ENCODE results near the gene DPEP3. TPM values are rescaled to one million over a fixed set of nuclear protein-coding genes. Genes with fewer than 3 reads are reported as not detected.
"Not testable (repeated sequence)": the region's sequence is repeated elsewhere in the genome, so short reads cannot be mapped to it uniquely, and the experiment has no call there.

Gene DPEP3
- polyA plus RNA-seq, 10 donors: 0.05 to 0.33 (median 0.17) TPM; not detected in 6

DNA sequence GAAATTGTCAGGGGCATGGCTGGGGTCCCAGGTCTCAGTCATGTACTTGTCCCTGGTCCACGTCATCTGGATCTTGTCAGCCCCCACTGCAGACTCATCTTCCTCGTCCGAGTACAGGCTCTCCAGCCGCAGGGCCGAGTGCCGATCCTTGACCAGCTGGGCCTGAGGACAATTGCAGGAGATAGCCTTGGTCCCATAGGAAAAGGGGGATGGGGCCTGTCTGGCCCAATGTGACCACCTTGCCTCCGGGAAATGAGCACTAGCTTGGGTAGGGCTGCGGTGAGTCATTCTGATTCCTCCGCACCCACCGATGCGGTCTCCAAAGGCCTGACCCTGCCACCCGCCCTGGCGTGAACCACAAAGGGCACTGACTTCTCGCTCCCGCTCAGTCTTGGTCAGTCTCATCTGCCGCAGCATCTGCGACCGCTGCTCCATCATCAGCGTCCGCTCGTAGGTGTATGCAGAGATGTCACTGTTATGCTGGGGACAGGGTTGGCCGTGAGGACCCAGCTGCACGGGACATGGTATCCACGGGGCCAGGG is 34.8 kb downstream of the DPEP3 start:
- DNase-seq: no peak

DNA sequence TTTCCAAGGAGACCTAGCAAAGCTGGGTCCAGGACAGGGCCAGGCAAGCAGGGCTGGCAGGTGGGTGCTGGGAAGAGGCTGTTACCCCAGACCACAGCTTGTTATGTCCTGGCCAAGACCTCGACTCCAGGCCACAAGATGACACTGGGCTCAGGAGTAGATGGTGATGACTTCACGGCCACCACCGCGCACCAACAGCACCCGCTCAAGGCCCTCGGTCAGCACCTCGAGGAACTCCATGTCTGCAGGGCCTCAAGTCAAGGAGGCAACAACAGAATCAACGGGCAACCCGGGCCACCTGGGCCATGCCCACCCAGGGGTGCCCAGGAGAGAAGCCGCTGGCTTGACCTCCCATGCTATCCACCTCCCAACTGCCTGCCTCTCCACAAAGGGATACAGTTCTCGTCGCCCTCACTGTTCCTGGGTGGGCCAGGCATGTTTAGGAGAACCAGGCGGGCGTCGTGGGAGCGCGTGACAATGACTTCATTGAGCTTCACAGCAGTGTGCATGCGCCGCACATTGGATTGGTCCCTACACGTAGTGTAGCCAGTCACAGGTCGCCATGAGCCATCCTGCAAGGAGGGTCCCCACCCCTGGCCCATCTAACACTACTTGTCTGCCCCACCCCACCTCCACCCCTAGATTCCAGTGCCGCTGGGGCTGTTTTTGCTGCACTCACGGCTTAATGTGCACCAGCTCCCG is 35.5 kb downstream of the DPEP3 start:
- no peak for DNase-seq

DNA sequence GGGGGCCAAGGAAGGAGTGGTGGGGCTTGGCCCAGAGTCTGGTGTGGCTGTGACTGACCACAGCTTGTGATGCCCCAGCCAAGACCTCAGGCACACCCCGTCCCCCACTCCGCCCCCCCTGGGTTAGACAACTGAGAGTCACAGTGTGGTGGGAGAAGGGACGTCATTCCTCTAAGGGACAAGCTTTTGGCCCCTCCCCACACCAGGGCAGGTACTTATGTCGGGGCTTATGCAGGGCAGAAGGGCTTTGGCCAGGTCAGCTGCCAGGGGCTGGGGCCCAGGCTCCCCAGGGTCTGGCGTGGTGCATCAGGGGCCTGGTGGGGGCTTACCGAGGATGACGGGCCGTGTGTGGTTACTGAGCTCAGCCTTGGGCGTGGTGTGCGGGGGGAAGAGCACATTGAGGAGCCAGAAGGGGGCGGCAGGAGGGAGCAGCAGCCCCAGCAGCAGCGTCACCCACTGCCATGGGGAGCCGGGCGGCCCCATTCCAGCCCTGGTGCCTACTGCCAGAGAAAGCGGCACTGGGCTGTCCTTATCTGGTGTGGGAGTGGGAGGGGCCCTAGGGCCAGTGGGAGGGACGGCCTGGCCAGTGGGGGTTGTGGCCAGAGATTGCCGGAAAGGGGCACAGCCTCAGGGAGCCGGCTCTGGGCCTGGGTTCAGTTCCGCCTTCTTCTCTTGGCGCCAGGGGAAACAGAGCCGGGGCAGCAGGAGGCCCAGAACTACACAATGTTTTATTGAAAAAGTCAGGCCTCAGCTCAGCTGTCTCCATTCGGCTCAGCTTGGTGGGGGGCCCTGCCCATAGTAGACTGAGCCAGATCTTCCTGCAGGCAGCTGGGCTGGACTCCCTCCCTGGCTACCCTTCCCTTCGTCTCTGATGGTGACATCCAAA is 36.4 kb downstream of the DPEP3 start, which contains the start of gene LCAT:
Gene LCAT (minus strand): TSS at position 502 of the 886 bp plus-strand sequence. CDS start 19 bp downstream, at position 483.
- peak in 1 of 3 donors; percentile 70 for DNase-seq

DNA sequence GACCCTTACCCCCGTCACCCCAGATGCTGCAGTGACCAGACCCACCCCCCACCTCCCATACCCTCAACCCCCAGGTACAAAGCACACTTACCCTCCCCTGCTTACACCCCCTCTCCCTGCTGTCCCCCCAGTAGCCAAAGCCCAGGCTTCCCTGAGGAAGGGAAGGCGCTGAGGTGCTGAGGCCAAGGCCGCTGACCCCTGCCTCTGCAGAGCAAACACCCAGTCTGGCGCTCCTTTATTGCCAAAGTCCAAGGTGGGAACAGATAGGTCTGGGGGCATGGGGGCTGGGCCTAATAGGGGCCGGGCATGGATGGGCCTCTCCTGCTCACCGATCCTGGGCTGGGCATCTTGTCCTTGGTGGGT is 37.1 kb downstream of the DPEP3 start:
- DNase-seq: no peak

DNA sequence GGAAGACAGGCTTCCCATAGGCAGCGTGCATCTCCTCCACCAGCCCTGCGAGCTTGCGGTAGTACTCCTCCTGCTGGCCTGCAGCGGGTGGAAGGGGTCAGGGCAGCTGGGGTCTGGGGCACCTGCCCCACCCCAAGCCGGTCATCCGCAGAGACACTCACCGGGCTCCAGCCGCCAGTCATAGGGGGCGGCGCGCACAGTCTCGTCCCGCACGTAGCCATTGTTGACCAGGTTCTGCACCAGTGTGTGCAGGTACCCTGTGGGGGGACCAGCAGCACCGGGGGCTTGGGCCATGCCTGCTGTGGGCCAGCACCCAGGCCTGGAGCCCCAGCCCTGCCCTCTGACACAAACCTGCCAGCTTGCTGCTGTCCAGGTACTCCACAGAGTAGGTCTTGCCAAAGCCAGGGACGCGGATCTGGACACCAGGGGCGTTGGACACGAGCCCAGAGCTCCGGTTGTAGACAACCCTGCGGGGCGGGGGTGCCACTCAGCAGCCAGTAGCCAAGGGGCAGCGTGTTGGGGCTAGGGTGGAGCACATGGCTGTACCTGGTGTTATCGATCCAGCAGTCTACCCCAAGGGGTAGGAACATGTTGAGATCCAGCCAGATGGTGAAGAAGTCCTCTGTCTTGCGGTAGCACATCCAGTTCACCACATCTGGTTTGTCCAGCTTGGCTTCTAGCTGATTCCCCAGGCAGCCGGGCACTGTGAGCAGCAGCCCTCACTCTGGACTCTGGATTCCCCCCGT is 37.6 kb downstream of the DPEP3 start:
- DNase-seq: no peak

DNA sequence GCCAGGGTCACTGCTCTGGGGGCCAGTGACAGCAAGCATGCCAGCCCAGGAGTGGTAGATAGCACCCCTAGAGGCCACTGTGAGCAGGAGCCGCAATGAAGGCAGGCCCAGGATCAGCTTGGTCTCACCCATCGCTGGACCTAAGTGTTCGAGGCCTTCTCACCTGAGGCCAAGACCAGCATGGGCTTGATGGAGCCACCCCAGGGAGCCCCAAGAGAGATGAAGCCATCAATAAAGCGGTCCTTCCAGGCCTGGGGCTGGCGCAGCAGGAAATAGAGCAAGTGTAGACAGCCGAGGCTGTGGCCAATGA is 38.1 kb downstream of the DPEP3 start:
- DNase-seq: no peak

DNA sequence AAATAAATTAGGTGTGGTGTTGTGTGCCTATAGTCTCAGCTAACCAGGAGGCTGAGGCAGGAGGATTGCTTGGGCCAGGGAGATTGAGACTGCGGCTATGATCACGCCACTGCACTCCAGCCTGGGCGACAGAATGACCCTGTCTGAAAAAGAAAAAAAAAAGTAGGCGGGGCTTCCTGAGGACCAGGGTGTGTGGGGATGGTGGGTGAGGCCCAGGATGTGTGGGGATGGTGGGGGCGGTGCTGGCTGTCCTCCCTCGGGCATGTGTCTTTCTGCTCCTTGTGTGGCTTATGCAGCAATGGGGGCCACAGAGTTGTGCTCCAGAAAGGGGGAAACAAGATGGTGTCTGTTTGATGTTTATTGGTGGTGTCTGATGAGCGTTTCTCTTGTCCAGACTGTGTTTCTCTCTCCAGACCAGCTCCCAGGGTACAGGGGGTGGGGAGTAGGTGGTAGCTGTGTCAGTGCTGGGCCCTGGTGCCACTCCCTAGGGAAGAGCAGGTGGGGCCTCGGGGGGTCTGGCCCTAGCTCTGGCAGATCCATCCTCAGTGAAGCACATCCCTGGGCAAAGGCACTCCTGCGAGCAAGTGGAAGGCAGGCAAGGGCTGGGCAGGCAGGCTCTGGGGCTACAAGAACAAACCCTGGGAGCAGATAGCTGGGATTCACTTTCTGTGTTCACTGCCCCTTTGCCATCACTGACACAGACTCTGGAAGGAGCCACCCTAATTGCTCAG is 38.7 kb downstream of the DPEP3 start:
- DNase-seq: no peak

DNA sequence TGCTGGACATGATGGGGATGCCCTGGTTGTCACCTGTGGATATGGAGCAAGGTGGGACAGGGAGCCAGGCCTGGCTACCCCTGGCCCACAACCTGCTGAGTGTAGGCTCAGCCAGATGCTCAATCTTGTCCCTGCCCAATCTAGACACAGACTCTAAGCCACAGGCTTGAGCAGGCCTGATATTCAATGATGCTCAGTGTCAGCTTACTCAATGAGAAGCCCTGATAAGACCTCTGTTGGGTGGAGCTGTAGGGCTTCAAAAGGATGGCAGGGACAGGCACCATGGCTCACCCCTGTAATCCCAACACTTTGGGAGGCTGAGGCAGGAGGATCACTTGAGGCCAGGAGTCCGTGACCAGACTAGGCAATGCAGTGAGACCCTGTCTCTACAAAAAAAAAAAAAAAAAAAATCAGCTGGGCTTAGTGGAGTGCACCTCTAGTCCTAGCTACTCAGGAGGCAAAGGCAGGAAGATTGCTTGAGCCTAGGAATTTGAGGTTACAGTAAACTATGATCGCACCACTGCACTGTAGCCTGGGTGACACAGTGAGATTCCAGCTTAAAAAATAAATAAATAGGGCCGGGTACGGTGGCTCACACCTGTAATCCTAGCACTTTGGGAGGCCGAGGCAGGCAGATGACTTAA is 39.7 kb downstream of the DPEP3 start:
- DNase-seq: no peak

DNA sequence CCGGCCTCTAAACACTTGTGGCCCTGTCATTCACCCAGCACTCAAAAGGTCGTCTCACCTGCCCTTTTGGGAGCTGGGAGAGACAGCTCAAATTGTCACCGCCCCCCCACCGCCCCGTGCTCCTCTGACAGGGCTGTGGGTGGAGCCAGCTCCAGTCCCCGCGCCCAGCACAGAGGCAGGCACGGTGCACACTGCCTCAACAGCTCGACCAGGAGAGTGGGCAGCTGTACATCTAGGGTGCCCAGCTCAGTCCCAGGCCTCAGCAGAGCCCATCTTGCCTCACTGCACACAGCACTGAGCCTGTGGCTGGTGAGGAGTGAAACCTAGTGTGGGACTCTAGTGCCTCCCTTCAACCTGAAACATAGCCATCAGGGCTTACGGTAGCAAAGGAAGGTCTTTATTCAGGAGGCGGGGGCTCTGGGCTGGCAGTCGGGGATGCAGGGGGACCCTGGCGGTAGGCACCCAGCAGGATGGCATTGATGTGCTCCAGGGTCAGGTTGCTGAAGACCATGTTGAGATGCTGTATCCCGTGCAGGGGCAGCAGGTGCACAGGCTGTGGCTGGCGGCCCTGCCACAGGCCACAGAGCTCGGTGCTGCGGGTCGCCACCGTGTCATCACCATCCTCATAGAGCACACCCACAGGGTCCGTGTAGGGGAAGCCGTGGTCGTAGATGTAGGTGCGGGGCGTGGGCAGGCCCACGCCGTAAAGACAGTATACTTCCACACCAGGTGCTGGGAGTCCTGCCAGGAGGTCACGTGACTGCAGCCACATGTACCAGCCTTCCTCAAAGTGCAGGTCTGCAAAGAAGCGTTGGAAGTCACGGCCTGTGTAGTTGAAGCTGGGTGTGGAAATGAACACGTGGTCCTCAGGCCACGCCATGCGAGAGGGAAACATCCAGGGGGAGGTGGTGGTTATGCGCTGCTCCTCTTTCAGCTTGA is 40.5 kb downstream of the DPEP3 start:
- DNase-seq: no peak

DNA sequence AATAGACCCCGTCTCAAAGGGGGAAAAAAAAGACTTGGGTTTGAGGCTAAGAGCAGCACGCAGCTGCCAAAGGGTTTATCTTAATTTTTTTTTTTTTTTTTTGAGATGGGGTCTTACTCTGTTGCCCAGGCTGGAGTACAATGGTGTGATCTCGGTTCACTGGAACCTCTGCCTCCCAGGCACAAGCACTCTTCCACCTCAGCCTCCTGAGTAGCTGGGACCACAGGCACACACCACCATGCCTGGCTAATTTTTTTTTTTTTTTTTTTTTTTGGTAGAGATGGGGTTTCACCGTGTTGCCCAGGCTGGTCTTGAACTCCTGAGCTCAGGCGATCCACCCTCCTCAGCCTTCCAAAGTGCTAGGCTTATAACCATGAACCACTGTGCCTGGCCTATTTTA is 42.6 kb downstream of the DPEP3 start:
- DNase-seq: not testable (repeated sequence)

DNA sequence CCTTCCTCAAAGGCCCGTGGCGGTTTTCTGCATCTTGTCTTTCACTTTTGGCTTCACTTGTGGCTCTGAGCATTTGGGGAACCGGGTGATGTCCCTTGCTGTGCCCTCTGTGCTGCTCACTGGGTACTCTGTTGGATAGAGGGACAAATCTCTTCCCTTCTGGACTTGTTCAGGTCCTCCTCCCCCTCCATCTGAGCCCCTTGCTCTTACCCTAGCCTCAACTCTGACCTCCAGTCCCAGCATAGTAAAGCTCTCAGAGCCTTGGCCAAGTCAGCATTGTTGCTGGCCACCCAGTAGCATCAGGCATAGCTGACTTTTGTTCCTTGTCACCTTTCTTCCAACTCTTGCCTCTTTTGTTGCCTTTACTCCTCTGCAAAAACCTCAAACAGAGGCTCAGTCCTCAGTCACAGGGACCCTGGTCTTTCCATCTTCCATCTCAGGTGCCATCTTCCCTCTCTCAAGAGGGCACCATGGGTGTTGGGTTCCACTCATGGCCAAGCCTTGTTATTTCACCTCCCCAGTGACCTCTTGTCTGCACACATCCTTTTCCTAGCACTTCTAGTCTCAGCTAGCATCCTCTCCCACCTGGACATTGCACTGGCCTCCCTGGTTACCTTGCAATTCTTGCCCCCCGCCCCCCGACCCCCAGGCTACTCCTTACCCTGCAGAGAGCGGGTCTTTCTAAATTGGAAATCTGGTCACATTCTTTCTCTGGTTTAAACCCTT is 43.3 kb downstream of the DPEP3 start:
- DNase-seq: peak in 1 of 3 donors; percentile 85

DNA sequence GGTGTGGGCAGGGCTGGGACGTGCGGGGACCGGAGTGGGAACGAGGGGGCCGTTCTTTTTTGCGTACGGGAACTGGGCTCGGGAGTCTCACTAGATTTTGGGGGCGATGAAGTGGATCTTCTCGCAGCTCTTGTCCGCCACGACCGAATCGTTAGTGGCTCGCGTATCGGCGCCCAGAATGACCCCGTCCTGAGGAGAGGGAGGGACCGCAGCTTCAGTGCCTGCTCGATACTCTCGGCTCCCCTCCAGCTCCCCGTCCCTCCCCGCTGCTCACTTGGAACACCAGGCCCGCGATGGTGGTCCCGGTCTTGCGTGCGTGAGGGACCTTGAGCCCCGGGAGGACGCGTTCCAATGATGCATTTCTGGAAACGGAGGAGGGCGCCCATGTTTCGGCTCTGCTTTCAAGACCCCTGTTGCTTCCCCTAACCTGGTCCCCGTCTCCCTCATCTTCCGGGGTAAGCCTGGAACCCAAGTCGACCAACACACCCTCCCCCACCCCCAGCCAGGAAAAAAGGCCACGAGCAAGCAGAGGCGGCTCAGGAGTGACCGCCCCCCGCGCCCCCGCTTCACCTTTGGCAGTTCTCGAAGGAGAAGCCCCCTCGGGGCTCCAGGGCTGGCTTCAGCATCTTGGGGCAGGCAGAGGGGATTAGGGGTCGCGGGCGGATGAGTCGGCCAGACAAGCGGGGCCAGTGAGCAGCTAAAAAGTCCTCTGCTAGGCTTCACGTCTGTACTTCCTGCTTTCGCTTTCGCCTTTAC is 44.0 kb downstream of the DPEP3 start, which contains the start of gene PSMB10:
Gene PSMB10 (minus strand): TSS at position 727 of the 756 bp plus-strand sequence. CDS start 101 bp downstream, at position 626.
- DNase-seq: peak in 1 of 3 donors; percentile 84

DNA sequence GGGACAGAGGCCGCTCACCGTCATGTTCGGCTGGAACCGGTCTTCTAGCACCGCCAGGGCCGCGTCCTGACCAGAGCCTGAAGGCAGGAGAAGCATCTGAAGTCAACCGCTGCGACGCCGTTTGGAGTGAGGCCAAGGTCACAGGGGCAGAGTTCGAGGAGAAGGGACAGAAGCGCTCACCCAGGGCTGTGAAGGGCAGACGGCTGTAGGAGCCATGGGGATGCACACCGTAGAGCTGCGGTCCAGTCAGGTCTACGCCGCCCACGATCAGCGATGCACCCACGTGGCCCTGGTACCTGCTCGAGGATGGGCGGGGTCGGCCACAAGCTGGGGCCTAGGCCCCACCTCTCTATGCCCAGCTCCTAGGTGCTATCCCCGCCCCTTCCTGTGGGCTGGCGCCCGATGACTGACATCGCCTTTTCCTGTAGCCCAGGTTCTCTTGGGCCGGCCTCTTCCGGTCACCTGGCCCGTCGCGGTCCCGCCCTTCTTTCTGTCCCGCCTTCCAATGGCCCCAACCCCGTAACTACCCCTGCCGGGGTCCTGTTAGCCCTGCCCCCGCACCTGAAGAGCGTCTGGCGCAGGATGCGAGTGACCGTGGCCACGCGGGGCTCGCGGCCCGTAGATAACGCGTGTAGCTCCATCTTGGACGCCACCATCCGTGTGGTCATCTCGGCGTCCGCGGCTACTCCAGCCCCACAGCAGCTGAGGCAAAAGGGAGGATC is 44.7 kb downstream of the DPEP3 start:
- peak; percentile 91 to 97 (median 93) for DNase-seq

DNA sequence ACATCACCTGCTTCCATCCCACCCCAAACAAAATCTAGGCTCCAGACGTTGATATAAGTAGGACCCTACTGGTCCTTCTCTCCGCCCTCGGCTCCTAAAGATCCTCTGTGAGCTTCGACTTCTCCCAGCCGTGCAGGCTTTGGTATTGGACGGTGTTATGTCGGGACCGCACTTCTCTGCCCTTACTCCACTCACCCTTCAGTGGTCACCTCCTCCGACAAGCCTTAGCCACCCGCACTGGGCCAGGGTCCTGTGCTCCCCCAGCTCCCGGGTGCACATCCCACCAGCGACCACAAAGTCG is 45.2 kb downstream of the DPEP3 start:
- DNase-seq: peak in 1 of 3 donors; percentile 52

DNA sequence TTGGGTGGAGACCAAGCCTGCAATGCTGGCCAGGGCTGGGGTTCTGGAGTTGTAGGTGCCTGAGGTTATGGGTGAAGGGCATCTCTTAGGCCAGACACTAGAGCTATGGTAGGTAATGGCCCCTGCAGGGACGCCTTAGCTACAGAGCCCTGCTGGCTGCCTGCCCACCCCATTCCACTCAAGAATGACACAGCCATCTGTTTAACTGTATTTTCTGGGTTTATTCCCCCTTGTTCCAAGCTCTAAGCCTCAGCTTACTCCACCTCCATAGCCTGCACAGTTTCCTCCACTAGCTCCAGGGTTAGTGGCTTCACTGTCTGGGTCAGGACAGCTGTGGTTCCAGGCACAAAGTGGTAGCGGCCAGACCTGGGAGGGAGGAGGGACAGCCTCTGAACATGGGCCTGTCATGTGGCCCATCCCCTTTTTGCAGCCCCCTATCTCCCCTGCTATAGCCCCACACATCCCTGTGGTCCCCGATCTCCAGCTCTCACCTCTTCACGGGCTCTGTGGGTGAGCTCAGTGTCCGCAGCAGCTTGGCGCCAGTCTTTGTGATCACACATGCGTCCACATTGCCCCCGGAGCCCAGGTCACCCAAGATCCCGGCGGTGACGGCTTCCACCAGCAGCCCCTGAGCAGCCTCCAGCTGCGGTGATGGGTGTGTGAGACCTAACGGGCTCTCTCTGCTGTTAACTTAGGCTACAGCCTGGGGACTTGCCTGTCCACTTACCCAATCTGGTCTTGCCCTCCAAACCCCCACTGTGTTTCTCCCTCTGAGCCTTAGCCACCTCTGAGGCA is 45.8 kb downstream of the DPEP3 start:
- DNase-seq: peak in 1 of 3 donors; percentile 32

DNA sequence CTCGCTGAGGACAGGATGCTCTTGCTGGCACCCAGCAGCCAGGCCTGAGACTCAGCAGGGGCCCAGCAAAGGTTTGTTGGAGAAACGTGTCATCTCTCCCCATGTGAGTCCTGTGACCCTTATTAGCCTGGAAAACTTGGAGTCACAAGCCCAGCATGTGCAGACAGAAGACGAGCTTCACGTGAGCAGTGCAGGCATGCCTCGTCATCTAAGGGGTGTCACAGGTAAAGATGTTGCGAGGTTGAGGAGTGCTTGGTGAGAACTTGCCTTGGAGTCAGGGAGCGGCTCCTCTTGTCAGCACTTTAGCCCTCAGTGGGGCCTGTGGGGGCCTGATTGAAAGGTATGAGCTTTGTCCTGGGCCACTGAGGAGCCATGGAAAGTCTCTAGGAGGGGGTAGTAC is 46.5 kb downstream of the DPEP3 start:
- no peak for DNase-seq

DNA sequence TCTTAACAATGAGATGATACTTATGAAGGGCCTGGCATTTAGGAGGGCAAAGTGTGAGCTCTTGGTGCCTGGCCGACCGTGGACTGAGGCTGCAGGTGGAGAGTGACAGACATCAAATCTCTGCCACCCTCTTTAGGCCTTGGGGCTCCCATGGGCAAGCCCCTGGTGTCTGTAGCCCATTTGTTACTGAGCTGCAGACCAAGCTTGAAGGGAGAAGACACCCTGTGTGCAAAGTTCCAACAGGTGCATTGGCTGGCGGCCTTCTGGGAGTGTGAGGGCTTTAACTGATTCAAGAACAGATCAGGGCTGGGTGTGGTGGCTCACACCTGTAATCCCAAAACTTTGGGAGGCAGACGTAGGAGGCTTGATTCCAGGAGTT is 47.8 kb downstream of the DPEP3 start:
- peak in 1 of 3 donors; percentile 5 for DNase-seq
